Colon (tissue), 2 donors: ENCODE results near the gene PLXNA4.

Source experiments
- FAIRE-seq: peaks from 2 replicates; lab custom pipeline; 2012; peaks lifted over from hg19 to GRCh38; lab: Jason Lieb, UNC
- donor health status: control.
- donor health status: control.

Gene PLXNA4

DNA sequence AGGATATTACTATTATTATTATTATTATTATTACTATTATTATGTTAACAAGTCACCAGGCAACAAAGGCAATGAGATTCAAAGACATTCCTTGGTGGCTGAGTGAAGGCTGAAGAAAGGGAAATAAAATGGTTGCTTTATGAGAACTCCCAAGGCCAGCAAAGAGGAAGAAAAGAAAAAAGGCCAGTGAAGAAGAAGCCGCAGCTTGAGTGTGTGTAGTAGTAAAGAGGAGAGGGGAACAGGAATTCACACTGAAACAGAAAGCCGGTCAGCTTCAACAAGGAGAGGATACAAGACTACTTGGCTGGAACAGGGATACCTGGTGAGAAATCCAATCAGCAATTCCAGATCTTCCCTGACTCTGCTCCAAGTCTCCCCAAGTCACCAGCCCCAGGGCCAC is 42.4 kb downstream of the PLXNA4 start:
- no peak for FAIRE-seq

GRCh38 chr7:132532281-132532680 is 44.0 kb downstream of the PLXNA4 start:
- FAIRE-seq: no peak

- FAIRE-seq: no peak
Measured at GRCh38 chr7:132531562-132531961, 44.7 kb downstream of the PLXNA4 start.

DNA sequence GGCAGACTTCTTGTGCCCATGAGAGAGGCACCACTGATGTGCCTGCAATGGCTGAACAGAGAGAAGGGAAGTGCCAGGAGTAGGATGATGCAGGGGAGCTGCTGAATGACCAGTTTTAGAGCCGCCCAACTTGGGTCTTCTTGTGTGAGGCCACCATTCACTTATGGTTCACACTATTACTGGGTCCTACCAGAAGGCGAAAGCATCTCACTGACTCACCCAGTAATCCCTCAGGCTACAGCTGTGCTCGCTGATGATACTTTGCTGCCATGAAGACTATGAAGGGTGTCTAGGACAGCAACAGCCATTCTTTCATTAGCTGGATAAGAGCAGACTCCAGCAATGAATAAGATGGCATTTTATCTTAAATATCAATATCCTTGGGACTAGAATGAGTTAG is 47.6 kb downstream of the PLXNA4 start:
- FAIRE-seq: no peak

DNA sequence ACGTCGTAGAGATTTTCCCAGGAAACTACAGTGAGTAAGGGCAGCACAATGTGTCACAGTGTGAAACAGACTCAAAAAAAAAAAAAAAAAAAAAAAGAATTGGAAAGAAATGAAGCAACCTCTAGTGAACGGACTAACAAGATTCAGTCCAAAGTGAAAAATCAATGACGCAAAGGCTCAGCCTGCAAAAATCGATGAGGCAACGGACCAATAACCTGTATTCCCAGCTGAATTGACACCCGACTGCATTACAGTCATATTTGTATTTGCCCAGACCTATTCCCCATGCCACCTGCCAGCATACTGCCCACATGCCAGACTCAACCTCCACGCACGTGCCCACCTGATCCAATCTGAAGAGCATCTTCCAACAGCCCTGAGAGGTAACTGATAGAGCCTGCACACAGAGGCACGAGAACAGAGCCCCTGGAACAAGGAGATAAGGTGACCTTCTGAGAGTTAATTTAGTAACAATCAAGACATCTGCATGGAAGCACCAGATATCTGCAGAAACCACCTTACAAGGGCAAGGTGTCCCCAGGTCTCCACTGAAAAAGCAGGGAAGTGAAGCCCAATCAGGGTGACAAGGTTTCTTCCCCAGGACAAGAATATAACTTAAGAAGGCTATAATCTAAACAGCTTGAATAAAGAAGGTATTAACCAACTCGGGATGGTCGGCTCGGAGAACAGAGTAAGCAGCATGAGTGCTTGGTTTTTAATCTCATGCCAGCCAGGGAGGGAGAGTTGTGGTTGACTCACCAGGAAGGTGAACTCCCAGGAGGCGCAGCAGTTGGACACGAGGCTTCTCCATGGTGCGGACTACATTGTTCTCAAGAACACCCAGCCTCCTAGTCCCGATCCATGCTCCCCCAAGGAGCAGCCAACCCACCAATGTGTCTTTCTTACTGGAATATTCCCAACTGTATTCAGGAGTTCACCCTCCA is 48.5 kb downstream of the PLXNA4 start:
- no peak for FAIRE-seq

- no peak for FAIRE-seq
Measured at GRCh38 chr7:132526111-132526740, 50.0 kb downstream of the PLXNA4 start.

DNA sequence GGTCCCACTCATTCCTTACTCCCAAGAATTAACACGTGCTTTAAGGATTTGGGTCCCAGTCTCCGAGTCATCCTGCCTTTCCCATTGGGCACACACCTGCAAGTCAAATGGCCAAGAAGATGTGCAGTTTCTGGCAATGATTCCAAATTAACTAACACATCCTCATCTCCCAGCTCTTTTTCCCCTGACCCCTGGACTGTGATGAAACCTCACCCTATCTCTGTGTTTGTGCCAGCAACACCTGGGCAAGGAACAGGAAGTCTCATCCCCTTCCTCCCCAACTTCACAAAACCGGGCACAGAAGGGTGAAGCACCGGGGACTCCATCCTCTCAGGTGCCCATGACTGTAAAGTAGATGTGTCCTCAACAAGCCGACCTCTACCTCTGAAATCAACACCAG is 54.8 kb downstream of the PLXNA4 start:
- no peak for FAIRE-seq

GRCh38 chr7:132520591-132521280 is 55.5 kb downstream of the PLXNA4 start:
- no peak for FAIRE-seq

- no peak for FAIRE-seq
Measured at GRCh38 chr7:132519936-132520335, 56.3 kb downstream of the PLXNA4 start.

DNA sequence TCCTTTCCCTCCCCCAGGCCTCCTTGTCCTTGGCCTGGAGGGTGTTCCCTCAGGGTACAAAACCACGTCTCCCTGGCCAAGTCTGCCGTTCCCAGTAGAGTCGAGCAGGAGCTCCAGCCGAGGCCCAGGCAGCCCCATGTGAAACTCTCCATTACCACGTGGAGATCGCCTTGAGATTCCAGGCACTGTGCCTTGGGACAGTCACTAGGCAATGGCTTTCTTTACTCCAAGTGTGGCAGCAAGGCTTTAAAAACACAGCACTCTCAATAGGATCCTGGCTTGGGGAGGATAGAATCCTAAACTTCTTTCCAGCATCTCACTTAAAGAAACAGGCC is 57.5 kb downstream of the PLXNA4 start:
- no peak for FAIRE-seq

GRCh38 chr7:132518102-132518838 is 58.0 kb downstream of the PLXNA4 start:
- no peak for FAIRE-seq

DNA sequence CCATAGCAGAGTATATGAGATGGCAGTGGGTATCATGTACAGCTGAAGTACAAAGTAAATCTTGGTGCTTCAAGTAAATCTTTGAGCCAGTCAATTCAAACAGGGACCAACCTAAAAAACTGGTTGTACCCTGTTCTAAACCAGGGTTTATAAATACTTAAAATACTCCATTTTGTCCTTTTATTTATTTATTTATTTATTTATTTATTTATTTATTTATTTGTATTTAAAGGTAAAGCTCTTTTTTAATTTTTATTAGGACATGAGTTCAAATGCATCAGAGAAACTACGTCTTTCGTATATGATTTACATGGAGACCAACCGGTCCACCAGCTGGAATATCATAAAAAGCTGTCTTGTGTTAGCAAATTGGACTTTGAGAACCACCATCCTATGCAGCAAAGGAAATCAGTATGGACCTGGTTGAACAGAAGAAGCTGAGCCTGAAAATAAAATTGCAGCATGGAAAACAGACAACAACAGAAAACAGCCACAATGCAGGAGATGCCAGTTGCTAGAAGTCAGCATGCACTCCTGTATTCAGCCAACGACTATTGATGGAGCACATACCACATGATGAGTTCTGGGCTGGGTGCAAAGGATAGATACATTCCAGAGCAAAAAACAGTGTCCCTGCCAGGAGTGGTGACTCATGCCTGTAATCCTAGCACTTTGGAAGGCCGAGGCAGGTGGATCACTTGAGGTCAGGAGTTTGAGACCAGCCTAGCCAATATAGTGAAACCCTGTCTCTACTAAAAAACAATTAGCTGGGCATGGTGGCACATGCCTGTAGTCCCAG is 60.0 kb downstream of the PLXNA4 start:
- no peak for FAIRE-seq

- no peak for FAIRE-seq
Measured at GRCh38 chr7:132515181-132515580, 61.1 kb downstream of the PLXNA4 start.

- no peak for FAIRE-seq
Measured at GRCh38 chr7:132514430-132514829, 61.8 kb downstream of the PLXNA4 start.

DNA sequence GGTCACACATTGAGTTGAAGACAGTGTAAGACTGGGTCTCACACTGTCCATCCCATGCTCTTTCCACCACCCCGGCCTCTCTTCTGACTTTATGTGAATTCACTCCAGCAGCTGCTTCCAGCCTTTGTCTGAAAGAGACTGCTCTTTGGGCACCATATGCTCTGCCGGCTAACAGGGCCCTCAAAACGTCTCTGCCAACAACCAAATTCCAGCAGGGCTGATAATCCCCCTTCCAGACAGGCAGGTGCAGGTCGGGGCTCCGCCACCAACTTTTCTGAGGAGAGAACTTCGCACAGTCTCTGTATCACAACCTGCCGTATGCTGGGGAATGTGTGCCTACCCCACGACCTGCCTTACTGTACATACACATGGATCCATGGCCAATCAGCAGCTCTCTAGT is 64.3 kb downstream of the PLXNA4 start:
- FAIRE-seq: no peak

- FAIRE-seq: no peak
Measured at GRCh38 chr7:132511387-132511786, 64.9 kb downstream of the PLXNA4 start.

- no peak for FAIRE-seq
Measured at GRCh38 chr7:132509643-132510042, 66.6 kb downstream of the PLXNA4 start.

DNA sequence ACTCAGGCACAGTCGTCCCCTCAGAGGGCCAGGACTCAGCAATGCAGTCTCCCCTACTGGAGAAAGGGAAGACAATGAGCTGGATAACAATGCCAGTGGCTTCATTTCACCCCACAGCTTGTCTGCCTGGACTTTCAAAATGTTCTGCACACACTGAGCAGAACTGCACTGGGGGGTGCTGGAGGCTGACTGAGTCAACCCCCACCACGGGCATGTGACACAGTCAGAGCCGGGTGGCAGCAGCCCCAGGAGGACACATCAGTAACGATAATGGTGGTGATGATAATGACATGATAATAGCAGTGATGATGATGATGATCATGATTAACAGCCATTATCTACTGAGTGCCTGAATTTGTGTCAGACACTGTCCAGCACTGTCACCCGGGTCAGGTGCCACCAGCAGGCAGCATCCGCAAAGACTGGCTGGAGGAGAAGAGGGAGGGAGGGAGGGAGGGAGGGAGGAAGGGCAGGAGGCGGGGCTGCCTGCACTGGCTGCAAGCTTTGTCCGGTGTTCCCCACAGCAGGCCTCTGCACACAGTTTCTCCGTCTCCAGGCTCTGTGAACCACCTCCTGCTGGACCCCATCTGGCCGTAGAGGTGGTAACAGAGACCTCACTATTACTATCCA is 67.4 kb downstream of the PLXNA4 start:
- FAIRE-seq: no peak

DNA sequence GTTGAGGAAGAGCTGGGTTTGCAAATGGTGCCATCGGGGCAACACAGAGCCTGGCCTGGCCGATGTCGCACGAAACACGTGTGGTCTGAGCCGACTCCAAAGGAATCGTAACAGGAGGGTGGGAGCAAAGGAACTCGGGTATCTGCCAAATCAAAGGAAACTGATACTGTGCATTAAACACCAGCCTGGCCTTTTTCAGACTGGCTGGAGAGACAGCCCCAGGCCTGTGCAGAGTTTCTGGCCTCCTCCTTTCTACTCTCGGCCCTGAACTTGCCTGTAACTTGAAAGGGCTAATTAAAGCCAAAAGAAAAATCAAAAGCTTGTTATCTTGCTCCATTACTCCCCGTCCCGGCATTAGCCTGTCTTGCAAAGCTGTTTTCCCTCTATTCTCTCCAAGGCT is 71.4 kb downstream of the PLXNA4 start:
- FAIRE-seq: no peak

- FAIRE-seq: no peak
Measured at GRCh38 chr7:132504071-132504470, 72.2 kb downstream of the PLXNA4 start.

DNA sequence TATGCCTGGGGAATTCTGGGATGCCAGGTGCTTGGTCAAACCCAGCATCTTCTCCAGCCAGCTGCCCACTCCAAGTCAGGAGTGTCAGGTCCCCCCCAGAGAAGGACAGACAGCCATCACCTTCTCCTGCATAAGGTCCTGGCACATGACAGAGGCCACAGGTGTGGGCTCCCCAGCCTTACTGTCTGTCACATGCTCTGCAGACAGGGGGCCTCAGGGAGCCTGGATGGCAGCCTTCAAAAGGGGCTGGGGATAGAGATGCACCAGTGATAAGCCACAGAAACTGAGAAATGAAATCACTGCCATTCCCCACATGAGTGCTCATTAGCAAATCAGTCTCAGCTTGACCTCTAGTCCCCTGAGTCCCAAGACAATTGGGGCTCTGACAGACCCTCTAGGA is 72.9 kb downstream of the PLXNA4 start:
- no peak for FAIRE-seq
